ENCODE results near the gene EHBP1.

DNA sequence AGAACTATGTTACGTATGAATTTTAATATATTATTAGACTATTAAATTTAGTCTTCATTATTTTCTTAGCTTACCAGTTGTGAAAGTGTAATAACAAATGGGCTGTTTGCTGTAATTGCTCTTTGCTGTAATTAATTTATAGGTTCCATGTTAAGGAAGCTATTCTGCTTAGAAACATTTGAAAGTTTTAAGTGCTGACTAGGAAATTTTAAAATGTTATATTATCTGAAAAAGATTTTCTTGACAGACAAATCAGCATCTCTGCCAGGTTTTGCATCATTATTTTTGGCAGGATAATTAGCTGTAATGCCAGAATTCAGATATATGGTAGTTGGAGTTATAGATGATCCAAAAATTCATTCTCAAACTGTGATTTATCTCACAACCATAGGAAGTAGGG, 387.3 kb downstream of the EHBP1 start:
- TF ChIP-seq, protein P1, sequence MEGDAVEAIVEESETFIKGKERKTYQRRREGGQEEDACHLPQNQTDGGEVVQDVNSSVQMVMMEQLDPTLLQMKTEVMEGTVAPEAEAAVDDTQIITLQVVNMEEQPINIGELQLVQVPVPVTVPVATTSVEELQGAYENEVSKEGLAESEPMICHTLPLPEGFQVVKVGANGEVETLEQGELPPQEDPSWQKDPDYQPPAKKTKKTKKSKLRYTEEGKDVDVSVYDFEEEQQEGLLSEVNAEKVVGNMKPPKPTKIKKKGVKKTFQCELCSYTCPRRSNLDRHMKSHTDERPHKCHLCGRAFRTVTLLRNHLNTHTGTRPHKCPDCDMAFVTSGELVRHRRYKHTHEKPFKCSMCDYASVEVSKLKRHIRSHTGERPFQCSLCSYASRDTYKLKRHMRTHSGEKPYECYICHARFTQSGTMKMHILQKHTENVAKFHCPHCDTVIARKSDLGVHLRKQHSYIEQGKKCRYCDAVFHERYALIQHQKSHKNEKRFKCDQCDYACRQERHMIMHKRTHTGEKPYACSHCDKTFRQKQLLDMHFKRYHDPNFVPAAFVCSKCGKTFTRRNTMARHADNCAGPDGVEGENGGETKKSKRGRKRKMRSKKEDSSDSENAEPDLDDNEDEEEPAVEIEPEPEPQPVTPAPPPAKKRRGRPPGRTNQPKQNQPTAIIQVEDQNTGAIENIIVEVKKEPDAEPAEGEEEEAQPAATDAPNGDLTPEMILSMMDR (IDR thresholded peaks at IDR 0.05): no peak
- no peak for TF ChIP-seq EP300 (IDR thresholded peaks at IDR 0.05)

Data from suprapubic skin (tissue), 3 donors.